SH-SY5Y (cell line): ENCODE results near the gene CFHR4.
"Not testable (repeated sequence)": the region's sequence is repeated elsewhere in the genome, so short reads cannot be mapped to it uniquely, and the experiment has no call there.

Experiments used
- GATA2 ChIP-seq: IDR thresholded peaks from 2 replicates; pipeline ENCODE4 v1.6.1; 2011; ENCODE audit warnings: mild to moderate bottlenecking, low read depth, low read length
- GATA3 ChIP-seq: IDR thresholded peaks from 2 replicates; pipeline ENCODE4 v1.6.1; 2011; ENCODE audit warnings: low read depth, mild to moderate bottlenecking, low read length, moderate library complexity

The CFHR4 gene

GRCh38 chr1:196933531-196934189 lies 45.8 kb downstream of the CFHR4 start:
- TF ChIP-seq GATA3, result no peak
- TF ChIP-seq GATA2, result no peak

GRCh38 chr1:196943568-196943967 lies 55.7 kb downstream of the CFHR4 start, which contains the start of gene CFHR2:
Gene CFHR2, plus strand, starts transcription at chr1:196943738. Its CDS starts 143 bp downstream, at chr1:196943881.
- not testable (repeated sequence) for TF ChIP-seq GATA2, GATA3

GRCh38 chr1:196951711-196952394 lies 64.0 kb downstream of the CFHR4 start:
- TF ChIP-seq GATA3, result no peak
- no peak for TF ChIP-seq GATA2

- no peak for TF ChIP-seq GATA2
- TF ChIP-seq GATA3, result no peak
Measured at GRCh38 chr1:196954778-196955177, 66.9 kb downstream of the CFHR4 start.

- no peak for TF ChIP-seq GATA2
- TF ChIP-seq GATA3, result no peak
Measured at GRCh38 chr1:196955926-196956325, 68.1 kb downstream of the CFHR4 start.

- TF ChIP-seq GATA2, result no peak
- TF ChIP-seq GATA3, result no peak
Measured at GRCh38 chr1:196960854-196961253, 73.0 kb downstream of the CFHR4 start.
